Activated naive CD4-positive, alpha-beta T cell treated with anti-CD3 and anti-CD28 coated beads, Interleukin-2, amount 10 ng/mL, durations not matched to agents 7 days and 5 days (primary cell): ENCODE data around the gene SRPK1.

ENCODE experiments used
- CTCF ChIA-PET: fragments of 350-600 bp; sonication (Branson Sonifier 250); formaldehyde crosslinking; loops from one replicate; lab custom pipeline; 2021; ENCODE audit warnings: antibody characterized with exemption; lab: Charles Lee
- DNase-seq: peaks from one replicate; pipeline ENCODE4 v3.0.0-alpha.2; 2020
- H3K27ac Mint-ChIP-seq: one replicate; pipeline ENCODE4 v1.8.0; 2021; ENCODE audit warnings: mild to moderate bottlenecking, moderate library complexity, mixed read lengths
- H3K27me3 Mint-ChIP-seq: one replicate; pipeline ENCODE4 v1.8.0; 2021; ENCODE audit warnings: mild to moderate bottlenecking, mixed read lengths
- H3K36me3 Mint-ChIP-seq: one replicate; pipeline ENCODE4 v1.8.0; 2021; ENCODE audit warnings: mixed read lengths
- H3K4me1 Mint-ChIP-seq: one replicate; pipeline ENCODE4 v1.8.0; 2021; ENCODE audit warnings: mixed read lengths
- H3K4me3 Mint-ChIP-seq: one replicate; pipeline ENCODE4 v1.8.0; 2021; ENCODE audit warnings: mild to moderate bottlenecking, moderate library complexity, mixed read lengths
- H3K9me3 Mint-ChIP-seq: one replicate; pipeline ENCODE4 v1.8.0; 2021; ENCODE audit warnings: mixed read lengths

Gene SRPK1

GRCh38 chr6:35852994-35853393 lies 67.9 kb downstream of the SRPK1 start:
- Mint-ChIP-seq H3K4me3 (no peak overlapping the region), H3K9me3 (no peaks in the 10 kb centered on the region), H3K27me3 (no peaks in the 10 kb centered on the region), H3K27ac (no peak overlapping the region), H3K4me1 (no peaks in the 10 kb centered on the region), H3K36me3 (peaks cover 68% of the 10 kb centered on the region)
- DNase-seq: no peak
- CTCF ChIA-PET: no interaction called here

- CTCF ChIA-PET: no interaction called here
- no peaks in the 10 kb centered on the region for H3K9me3 Mint-ChIP-seq
- H3K36me3 Mint-ChIP-seq: peaks cover 66% of the 10 kb centered on the region
- H3K27me3 Mint-ChIP-seq: no peaks in the 10 kb centered on the region
- no peak for DNase-seq
- H3K4me3 Mint-ChIP-seq: no peak overlapping the region
- H3K4me1 Mint-ChIP-seq: no peaks in the 10 kb centered on the region
- no peak overlapping the region for H3K27ac Mint-ChIP-seq
These were observed 70.7 kb downstream of the SRPK1 start for GRCh38 chr6:35850208-35850607.

GRCh38 chr6:35844290-35844689 lies 76.6 kb downstream of the SRPK1 start:
- Mint-ChIP-seq H3K9me3 (no peaks in the 10 kb centered on the region), H3K27me3 (no peaks in the 10 kb centered on the region), H3K27ac (no peak overlapping the region), H3K4me3 (no peak overlapping the region), H3K4me1 (no peaks in the 10 kb centered on the region), H3K36me3 (peaks cover 57% of the 10 kb centered on the region)
- DNase-seq: no peak
- CTCF ChIA-PET: no interaction called here

GRCh38 chr6:35842381-35842780 lies 78.5 kb downstream of the SRPK1 start:
- CTCF ChIA-PET: no interaction called here
- no peak for DNase-seq
- no peaks in the 10 kb centered on the region for H3K4me1 Mint-ChIP-seq
- H3K9me3 Mint-ChIP-seq: no peaks in the 10 kb centered on the region
- peaks cover 53% of the 10 kb centered on the region for H3K36me3 Mint-ChIP-seq
- H3K27ac Mint-ChIP-seq: no peak overlapping the region
- H3K4me3 Mint-ChIP-seq: no peak overlapping the region
- no peaks in the 10 kb centered on the region for H3K27me3 Mint-ChIP-seq

GRCh38 chr6:35839019-35839418 lies 81.9 kb downstream of the SRPK1 start:
- Mint-ChIP-seq H3K4me1 (no peaks in the 10 kb centered on the region), H3K4me3 (no peak overlapping the region), H3K27me3 (no peaks in the 10 kb centered on the region), H3K27ac (no peak overlapping the region), H3K9me3 (no peaks in the 10 kb centered on the region), H3K36me3 (peaks cover 56% of the 10 kb centered on the region)
- DNase-seq: no peak
- CTCF ChIA-PET: interaction anchor here (1.1 kb wide), 1 partner anchor 40 kb away, joined by 3 read pairs; no protein-coding TSS in a partner anchor

GRCh38 chr6:35833536-35833935 lies 87.4 kb downstream of the SRPK1 start:
- no peaks in the 10 kb centered on the region for H3K27me3 Mint-ChIP-seq
- no peak overlapping the region for H3K4me3 Mint-ChIP-seq
- no peaks in the 10 kb centered on the region for H3K9me3 Mint-ChIP-seq
- H3K4me1 Mint-ChIP-seq: no peaks in the 10 kb centered on the region
- no peak for DNase-seq
- no peak overlapping the region for H3K27ac Mint-ChIP-seq
- CTCF ChIA-PET: no interaction called here
- peaks cover 33% of the 10 kb centered on the region for H3K36me3 Mint-ChIP-seq

GRCh38 chr6:35831257-35832007 lies 89.5 kb downstream of the SRPK1 start:
- DNase-seq: no peak
- CTCF ChIA-PET: no interaction called here
- H3K27me3 Mint-ChIP-seq: no peaks in the 10 kb centered on the region
- peaks cover 27% of the 10 kb centered on the region for H3K36me3 Mint-ChIP-seq
- H3K4me1 Mint-ChIP-seq: no peaks in the 10 kb centered on the region
- H3K9me3 Mint-ChIP-seq: no peaks in the 10 kb centered on the region
- no peak overlapping the region for H3K4me3 Mint-ChIP-seq
- H3K27ac Mint-ChIP-seq: no peak overlapping the region

GRCh38 chr6:35829306-35829705 lies 91.6 kb downstream of the SRPK1 start:
- H3K9me3 Mint-ChIP-seq: no peaks in the 10 kb centered on the region
- H3K4me3 Mint-ChIP-seq: no peak overlapping the region
- CTCF ChIA-PET: no interaction called here
- H3K27me3 Mint-ChIP-seq: peaks cover 4% of the 10 kb centered on the region
- no peaks in the 10 kb centered on the region for H3K4me1 Mint-ChIP-seq
- no peak for DNase-seq
- no peak overlapping the region for H3K27ac Mint-ChIP-seq
- H3K36me3 Mint-ChIP-seq: peaks cover 10% of the 10 kb centered on the region

- no peak overlapping the region for H3K27ac Mint-ChIP-seq
- CTCF ChIA-PET: no interaction called here
- no peak overlapping the region for H3K4me3 Mint-ChIP-seq
- no peaks in the 10 kb centered on the region for H3K36me3 Mint-ChIP-seq
- H3K9me3 Mint-ChIP-seq: no peaks in the 10 kb centered on the region
- DNase-seq: no peak
- H3K27me3 Mint-ChIP-seq: peaks cover 5% of the 10 kb centered on the region
- H3K4me1 Mint-ChIP-seq: no peaks in the 10 kb centered on the region
These were observed 96.2 kb downstream of the SRPK1 start for GRCh38 chr6:35824552-35825192.

GRCh38 chr6:35823601-35824000 lies 97.3 kb downstream of the SRPK1 start:
- peaks cover 10% of the 10 kb centered on the region for H3K27me3 Mint-ChIP-seq
- CTCF ChIA-PET: no interaction called here
- no peak overlapping the region for H3K4me3 Mint-ChIP-seq
- no peak for DNase-seq
- no peaks in the 10 kb centered on the region for H3K4me1 Mint-ChIP-seq
- no peaks in the 10 kb centered on the region for H3K9me3 Mint-ChIP-seq
- no peaks in the 10 kb centered on the region for H3K36me3 Mint-ChIP-seq
- no peak overlapping the region for H3K27ac Mint-ChIP-seq

- Mint-ChIP-seq H3K4me3 (no peak overlapping the region), H3K4me1 (no peaks in the 10 kb centered on the region), H3K36me3 (no peaks in the 10 kb centered on the region), H3K9me3 (peaks cover 6% of the 10 kb centered on the region), H3K27ac (no peak overlapping the region), H3K27me3 (peaks cover 15% of the 10 kb centered on the region)
- CTCF ChIA-PET: no interaction called here
- DNase-seq: no peak
These were observed 103.4 kb downstream of the SRPK1 start for GRCh38 chr6:35817515-35817914.

- no peaks in the 10 kb centered on the region for H3K36me3 Mint-ChIP-seq
These were observed 109.3 kb downstream of the SRPK1 start for GRCh38 chr6:35811699-35811995.

GRCh38 chr6:35810971-35811698 lies 109.8 kb downstream of the SRPK1 start:
- H3K9me3 Mint-ChIP-seq: no peaks in the 10 kb centered on the region
- H3K27ac Mint-ChIP-seq: no peak overlapping the region
- H3K4me1 Mint-ChIP-seq: no peaks in the 10 kb centered on the region
- H3K36me3 Mint-ChIP-seq: no peaks in the 10 kb centered on the region
- no peak overlapping the region for H3K4me3 Mint-ChIP-seq
- CTCF ChIA-PET: interaction anchor here (0.5 kb wide), 1 partner anchor 640 kb away, joined by 3 read pairs; no protein-coding TSS in a partner anchor
- no peak for DNase-seq
- H3K27me3 Mint-ChIP-seq: peaks cover 15% of the 10 kb centered on the region

More at GRCh38 chr6:35811699-35811995, 109.3 kb downstream of the SRPK1 start:
- DNase-seq: no peak
- Mint-ChIP-seq H3K4me1 (no peaks in the 10 kb centered on the region), H3K9me3 (no peaks in the 10 kb centered on the region), H3K27ac (no peak overlapping the region), H3K27me3 (peaks cover 15% of the 10 kb centered on the region), H3K4me3 (no peak overlapping the region)
- CTCF ChIA-PET: interaction anchor here (0.5 kb wide), 1 partner anchor 640 kb away, joined by 3 read pairs; no protein-coding TSS in a partner anchor

GRCh38 chr6:35809809-35810208 lies 111.1 kb downstream of the SRPK1 start:
- no peak overlapping the region for H3K27ac Mint-ChIP-seq
- no peak overlapping the region for H3K4me3 Mint-ChIP-seq
- DNase-seq: no peak
- H3K4me1 Mint-ChIP-seq: peaks cover under 1% of the 10 kb centered on the region
- peaks cover 21% of the 10 kb centered on the region for H3K27me3 Mint-ChIP-seq
- H3K9me3 Mint-ChIP-seq: no peaks in the 10 kb centered on the region
- H3K36me3 Mint-ChIP-seq: no peaks in the 10 kb centered on the region
- CTCF ChIA-PET: no interaction called here
